Cardiac muscle cell (in vitro differentiated cells and primary cell): ENCODE measurements around the gene CMIP. TPM values are rescaled to one million over a fixed set of nuclear protein-coding genes. Genes with fewer than 3 reads are reported as not detected.

Experiments
- DNase-seq, 2 donors: peaks; one replicate each; pipeline versions ENCODE4 v3.0.0 to v3.0.0-alpha.2; 2010 to 2017; ENCODE audit warnings: low read depth in 1 of 2, low spot score in 1 of 2
- H3K27ac ChIP-seq: fragments of 200-600 bp; sonication (generic); 2 replicates; pipeline ENCODE4 v1.5.1; 2016
- H3K27me3 ChIP-seq: fragments of 200-600 bp; sonication (generic); 2 replicates; pipeline ENCODE4 v1.6.0; 2016; ENCODE audit warnings: control low read depth
- H3K36me3 ChIP-seq: fragments of 200-600 bp; sonication (generic); 2 replicates; pipeline ENCODE4 v1.5.1; 2016; ENCODE audit warnings: control low read depth
- H3K4me1 ChIP-seq: fragments of 200-600 bp; sonication (generic); 2 replicates; pipeline ENCODE4 v1.8.1; 2017; ENCODE audit warnings: low read depth, mild to moderate bottlenecking, mixed run types
- H3K4me3 ChIP-seq: fragments of 200-600 bp; sonication (generic); 2 replicates; pipeline ENCODE4 v1.5.1; 2016; ENCODE audit warnings: mild to moderate bottlenecking
- H3K9me3 ChIP-seq: fragments of 200-600 bp; sonication (generic); 2 replicates; pipeline ENCODE4 v1.5.1; 2017; ENCODE audit warnings: low read depth, mild to moderate bottlenecking, control low read depth
- CTCF ChIP-seq: IDR thresholded peaks from 2 replicates; pipeline ENCODE4 v1.5.1; 2012; ENCODE audit warnings: low read depth, mild to moderate bottlenecking, low read length
- polyA plus RNA-seq: library from polyadenylated mRNA; unstranded; fragments of >200 nt; fragmentation: Nextera tagmentation; extraction: Ambion mirVana; gene quantifications from 2 replicates; pipeline ENCODE4 v1.2.1, GENCODE V29; 2016
- total RNA-seq: library from RNA; depleted of rRNA; stranded (reverse); fragments of >200 nt; gene quantifications from 2 replicates; pipeline ENCODE4 v1.2.3, GENCODE V29; 2016

CMIP gene
- total and polyA plus RNA-seq, 2 experiments from 2014 or later = 1.8 to 22.2 TPM

GRCh38 chr16:81517150-81517499 is 72.5 kb downstream of the CMIP start:
- no peaks in the 10 kb centered on the region for H3K27me3 ChIP-seq
- H3K4me3 ChIP-seq = no peak overlapping the region
- H3K4me1 ChIP-seq = peaks cover 8% of the 10 kb centered on the region
- DNase-seq = no peak
- no peaks in the 10 kb centered on the region for H3K9me3 ChIP-seq
- no peak for TF ChIP-seq CTCF
- H3K27ac ChIP-seq = no peak overlapping the region
- no peaks in the 10 kb centered on the region for H3K36me3 ChIP-seq

- Histone ChIP-seq H3K4me3 (no peak overlapping the region), H3K27ac (no peak overlapping the region), H3K27me3 (no peaks in the 10 kb centered on the region), H3K36me3 (no peaks in the 10 kb centered on the region), H3K4me1 (peaks cover 8% of the 10 kb centered on the region), H3K9me3 (no peaks in the 10 kb centered on the region)
- peak in 1 of 2 donors; percentile 72 for DNase-seq
- no peak for TF ChIP-seq CTCF
Measured at GRCh38 chr16:81517629-81518438, 73.2 kb downstream of the CMIP start.

DNA sequence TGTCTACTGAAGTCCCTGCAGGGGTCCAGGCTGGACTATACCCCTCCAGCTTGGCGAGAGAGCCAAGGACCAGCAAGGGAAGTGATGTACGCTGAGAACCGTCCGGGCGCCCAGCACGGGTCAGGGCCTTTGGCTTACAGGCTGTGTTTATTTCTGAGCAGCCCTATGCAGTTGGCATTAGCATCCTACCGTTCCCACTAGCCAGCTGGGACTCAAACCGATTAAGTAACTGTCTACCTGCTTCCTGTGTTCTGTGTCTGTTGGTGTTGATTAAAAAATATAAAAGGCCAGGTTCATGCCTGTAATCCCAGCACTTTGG is 73.8 kb downstream of the CMIP start:
- H3K9me3 ChIP-seq = no peaks in the 10 kb centered on the region
- H3K27me3 ChIP-seq = no peaks in the 10 kb centered on the region
- no peak overlapping the region for H3K27ac ChIP-seq
- no peaks in the 10 kb centered on the region for H3K36me3 ChIP-seq
- TF ChIP-seq CTCF = no peak
- H3K4me3 ChIP-seq = no peak overlapping the region
- peaks cover 6% of the 10 kb centered on the region for H3K4me1 ChIP-seq
- DNase-seq = no peak

DNA sequence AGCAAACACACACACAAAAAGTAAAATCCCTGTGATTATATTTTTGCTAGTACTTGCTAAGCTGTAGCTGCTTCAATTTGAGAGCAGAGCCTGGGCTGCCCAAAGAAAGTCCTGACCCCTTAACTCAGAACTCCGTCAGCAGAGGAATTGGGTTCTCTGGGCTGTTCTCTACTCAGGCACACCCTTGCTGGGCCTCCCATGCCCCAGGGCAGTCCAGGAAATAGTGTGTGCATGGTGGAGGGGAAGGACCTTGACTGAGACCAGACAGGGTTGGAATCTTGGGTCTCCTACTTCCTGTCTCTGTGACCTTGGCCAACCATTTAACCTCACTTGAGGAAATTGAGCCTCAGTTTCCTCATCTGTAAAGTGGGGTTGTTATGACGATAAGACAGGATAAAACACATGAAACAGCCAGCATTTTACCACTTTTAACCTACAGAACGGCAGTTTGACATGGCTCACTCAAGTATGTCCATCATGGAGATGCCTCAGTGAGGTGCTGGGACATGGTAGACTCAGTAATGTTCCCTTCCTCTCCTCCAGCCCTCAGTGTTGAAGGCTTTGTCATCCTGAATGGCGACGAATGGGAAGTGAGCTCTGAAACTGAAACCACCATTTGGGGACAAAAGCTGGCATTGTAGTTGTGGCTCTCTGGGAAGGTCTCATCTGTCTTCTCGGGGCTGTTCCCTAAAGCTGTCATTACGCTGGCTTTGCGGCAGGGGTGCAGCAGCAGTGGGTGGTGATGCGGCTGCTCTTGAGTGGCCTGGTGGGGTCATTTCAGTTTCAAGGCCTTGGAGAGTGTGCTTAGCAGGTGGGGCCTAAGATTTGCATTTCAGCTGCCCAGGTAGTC is 74.9 kb downstream of the CMIP start:
- no peak for DNase-seq
- H3K27ac ChIP-seq = no peak overlapping the region
- H3K4me3 ChIP-seq = no peak overlapping the region
- no peaks in the 10 kb centered on the region for H3K27me3 ChIP-seq
- H3K36me3 ChIP-seq = no peaks in the 10 kb centered on the region
- H3K4me1 ChIP-seq = no peaks in the 10 kb centered on the region
- H3K9me3 ChIP-seq = no peaks in the 10 kb centered on the region
- TF ChIP-seq CTCF = no peak

DNA sequence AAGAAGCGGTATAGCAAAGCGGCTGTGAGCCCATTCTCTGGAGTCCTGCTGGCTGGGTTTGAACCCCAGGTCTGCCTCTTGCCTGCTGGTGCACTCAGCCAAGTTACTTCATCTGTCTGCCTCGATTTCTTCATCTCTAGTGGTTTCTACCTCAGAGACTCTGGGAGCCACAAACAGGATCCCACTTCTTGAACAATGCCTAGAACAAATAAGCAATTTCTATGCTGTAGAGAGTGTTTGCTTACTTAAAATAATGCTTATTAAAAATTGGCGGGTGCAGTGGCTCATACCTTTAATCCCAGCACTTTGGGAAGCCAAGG is 75.5 kb downstream of the CMIP start:
- Histone ChIP-seq H3K4me3 (no peak overlapping the region), H3K9me3 (no peaks in the 10 kb centered on the region), H3K4me1 (no peaks in the 10 kb centered on the region), H3K36me3 (no peaks in the 10 kb centered on the region), H3K27ac (no peak overlapping the region), H3K27me3 (no peaks in the 10 kb centered on the region)
- TF ChIP-seq CTCF = no peak
- no peak for DNase-seq
